Astrocyte (in vitro differentiated cells and primary cell): ENCODE data around the gene POLE. TPM values are rescaled to one million over a fixed set of nuclear protein-coding genes. Genes with fewer than 3 reads are reported as not detected.

Experiments
- DNase-seq: peaks from one replicate; pipeline ENCODE4 v3.0.0-alpha.2; 2010; ENCODE audit warnings: low read depth
- FAIRE-seq: peaks from 2 replicates; lab custom pipeline; 2011; peaks lifted over from hg19 to GRCh38; lab: Jason Lieb, UNC
- H2AFZ ChIP-seq: 2 replicates; pipeline ENCODE4 v1.6.0; 2012; ENCODE audit warnings: low read depth, low read length, inconsistent platforms
- H3K27ac ChIP-seq: 2 replicates; pipeline ENCODE4 v1.5.1; 2011; ENCODE audit warnings: low read depth, low read length, inconsistent platforms
- H3K27me3 ChIP-seq: 2 replicates; pipeline ENCODE4 v1.6.0; 2011; ENCODE audit warnings: low read length, inconsistent platforms; ENCODE audit not compliant: insufficient read depth
- H3K36me3 ChIP-seq: 2 replicates; pipeline ENCODE4 v1.5.1; 2011; ENCODE audit warnings: low read length, inconsistent platforms; ENCODE audit not compliant: insufficient read depth
- H3K4me1 ChIP-seq: 2 replicates; pipeline ENCODE4 v1.5.1; 2011; ENCODE audit warnings: low read length, inconsistent platforms; ENCODE audit not compliant: insufficient read depth
- H3K4me2 ChIP-seq: 2 replicates; pipeline ENCODE4 v1.6.0; 2012; ENCODE audit warnings: low read length, inconsistent platforms
- H3K4me3 ChIP-seq: 2 replicates; pipeline ENCODE4 v1.5.1; 2011; ENCODE audit warnings: low read depth, mild to moderate bottlenecking, low read length, inconsistent platforms; ENCODE audit not compliant: insufficient read depth
- H3K79me2 ChIP-seq: 2 replicates; pipeline ENCODE4 v1.6.0; 2012; ENCODE audit warnings: mild to moderate bottlenecking, low read length, inconsistent platforms; ENCODE audit not compliant: insufficient read depth
- H3K9ac ChIP-seq: 2 replicates; pipeline ENCODE4 v1.6.0; 2012; ENCODE audit warnings: mild to moderate bottlenecking, low read length, inconsistent platforms
- H3K9me3 ChIP-seq: 2 replicates; pipeline ENCODE4 v1.5.1; 2012; ENCODE audit warnings: low read depth, mild to moderate bottlenecking, low read length, inconsistent platforms; ENCODE audit not compliant: insufficient read depth
- H4K20me1 ChIP-seq: 2 replicates; pipeline ENCODE4 v1.6.0; 2012; ENCODE audit warnings: low read length, inconsistent platforms; ENCODE audit not compliant: insufficient read depth
- H3K27ac Mint-ChIP-seq: one replicate; pipeline ENCODE4 v1.8.0; 2021; ENCODE audit warnings: mild to moderate bottlenecking, mixed read lengths; ENCODE audit not compliant: unreplicated experiment
- H3K27me3 Mint-ChIP-seq: one replicate; pipeline ENCODE4 v1.8.0; 2021; ENCODE audit warnings: low read depth, mixed read lengths; ENCODE audit not compliant: unreplicated experiment
- H3K36me3 Mint-ChIP-seq: one replicate; pipeline ENCODE4 v1.8.0; 2021; ENCODE audit warnings: low read depth, mixed read lengths; ENCODE audit not compliant: unreplicated experiment
- H3K4me1 Mint-ChIP-seq: one replicate; pipeline ENCODE4 v1.8.0; 2021; ENCODE audit warnings: low read depth, mixed read lengths; ENCODE audit not compliant: unreplicated experiment
- H3K4me3 Mint-ChIP-seq: one replicate; pipeline ENCODE4 v1.8.0; 2021; ENCODE audit warnings: mild to moderate bottlenecking, moderate library complexity, mixed read lengths; ENCODE audit not compliant: unreplicated experiment
- H3K9me3 Mint-ChIP-seq: one replicate; pipeline ENCODE4 v1.8.0; 2021; ENCODE audit warnings: mild to moderate bottlenecking, mixed read lengths; ENCODE audit not compliant: unreplicated experiment
- EZH2 ChIP-seq: IDR thresholded peaks from 2 replicates; pipeline ENCODE4 v1.6.1; 2012; ENCODE audit warnings: mild to moderate bottlenecking, low read length, inconsistent platforms; ENCODE audit not compliant: insufficient read depth
- total RNA-seq: library from RNA; stranded (reverse); gene quantifications from 2 replicates; pipeline ENCODE4 v1.2.1, GENCODE V29; 2021
- TF ChIP-seq, protein P1 (sequence below): IDR thresholded peaks from 2 replicates; pipeline ENCODE4 v1.5.1; 2011; ENCODE audit warnings: low read depth, mild to moderate bottlenecking, inconsistent platforms, low read length, moderate library complexity; ENCODE audit not compliant: insufficient read depth

Gene POLE
- total RNA-seq, 1 donor from 2014 or later, result 15.4 TPM

DNA sequence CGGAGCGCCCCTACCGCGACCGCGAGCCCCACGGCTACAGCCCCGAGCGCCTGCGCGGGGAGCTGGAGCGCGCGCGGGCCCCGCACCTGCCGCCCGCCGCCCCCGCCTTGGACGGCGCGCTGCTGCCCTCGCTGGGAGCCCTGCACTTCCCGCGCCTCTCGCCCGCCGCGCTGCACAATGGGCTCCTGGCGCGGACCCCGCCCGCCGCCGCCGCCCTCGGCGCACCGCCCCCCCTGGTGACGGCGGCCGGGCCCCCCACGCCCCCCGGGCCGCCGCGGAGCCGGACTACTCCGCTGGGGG is 103.8 kb downstream of the POLE start:
- no peak overlapping the region for H3K27ac Mint-ChIP-seq
- H3K79me2 ChIP-seq, result no peaks in the 10 kb centered on the region
- FAIRE-seq (no peak), DNase-seq (no peak)
- H3K4me2 ChIP-seq, result no peak overlapping the region
- no peaks in the 10 kb centered on the region for H3K36me3 ChIP-seq
- H2AFZ ChIP-seq, result no peak overlapping the region
- H4K20me1 ChIP-seq, result peaks cover 10% of the 10 kb centered on the region
- H3K4me1 Mint-ChIP-seq, result peaks cover 3% of the 10 kb centered on the region
- no peaks in the 10 kb centered on the region for H3K9me3 ChIP-seq
- peaks cover 4% of the 10 kb centered on the region for H3K9me3 Mint-ChIP-seq
- H3K4me1 ChIP-seq, result no peaks in the 10 kb centered on the region
- H3K4me3 ChIP-seq, result no peak overlapping the region
- TF ChIP-seq, protein P1, sequence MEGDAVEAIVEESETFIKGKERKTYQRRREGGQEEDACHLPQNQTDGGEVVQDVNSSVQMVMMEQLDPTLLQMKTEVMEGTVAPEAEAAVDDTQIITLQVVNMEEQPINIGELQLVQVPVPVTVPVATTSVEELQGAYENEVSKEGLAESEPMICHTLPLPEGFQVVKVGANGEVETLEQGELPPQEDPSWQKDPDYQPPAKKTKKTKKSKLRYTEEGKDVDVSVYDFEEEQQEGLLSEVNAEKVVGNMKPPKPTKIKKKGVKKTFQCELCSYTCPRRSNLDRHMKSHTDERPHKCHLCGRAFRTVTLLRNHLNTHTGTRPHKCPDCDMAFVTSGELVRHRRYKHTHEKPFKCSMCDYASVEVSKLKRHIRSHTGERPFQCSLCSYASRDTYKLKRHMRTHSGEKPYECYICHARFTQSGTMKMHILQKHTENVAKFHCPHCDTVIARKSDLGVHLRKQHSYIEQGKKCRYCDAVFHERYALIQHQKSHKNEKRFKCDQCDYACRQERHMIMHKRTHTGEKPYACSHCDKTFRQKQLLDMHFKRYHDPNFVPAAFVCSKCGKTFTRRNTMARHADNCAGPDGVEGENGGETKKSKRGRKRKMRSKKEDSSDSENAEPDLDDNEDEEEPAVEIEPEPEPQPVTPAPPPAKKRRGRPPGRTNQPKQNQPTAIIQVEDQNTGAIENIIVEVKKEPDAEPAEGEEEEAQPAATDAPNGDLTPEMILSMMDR, result no peak
- no peak for TF ChIP-seq EZH2
- no peak overlapping the region for H3K9ac ChIP-seq
- no peak overlapping the region for H3K4me3 Mint-ChIP-seq
- peaks cover 5% of the 10 kb centered on the region for H3K27me3 ChIP-seq
- no peak overlapping the region for H3K27ac ChIP-seq
- peaks cover 31% of the 10 kb centered on the region for H3K27me3 Mint-ChIP-seq
- H3K36me3 Mint-ChIP-seq, result peaks cover 6% of the 10 kb centered on the region

DNA sequence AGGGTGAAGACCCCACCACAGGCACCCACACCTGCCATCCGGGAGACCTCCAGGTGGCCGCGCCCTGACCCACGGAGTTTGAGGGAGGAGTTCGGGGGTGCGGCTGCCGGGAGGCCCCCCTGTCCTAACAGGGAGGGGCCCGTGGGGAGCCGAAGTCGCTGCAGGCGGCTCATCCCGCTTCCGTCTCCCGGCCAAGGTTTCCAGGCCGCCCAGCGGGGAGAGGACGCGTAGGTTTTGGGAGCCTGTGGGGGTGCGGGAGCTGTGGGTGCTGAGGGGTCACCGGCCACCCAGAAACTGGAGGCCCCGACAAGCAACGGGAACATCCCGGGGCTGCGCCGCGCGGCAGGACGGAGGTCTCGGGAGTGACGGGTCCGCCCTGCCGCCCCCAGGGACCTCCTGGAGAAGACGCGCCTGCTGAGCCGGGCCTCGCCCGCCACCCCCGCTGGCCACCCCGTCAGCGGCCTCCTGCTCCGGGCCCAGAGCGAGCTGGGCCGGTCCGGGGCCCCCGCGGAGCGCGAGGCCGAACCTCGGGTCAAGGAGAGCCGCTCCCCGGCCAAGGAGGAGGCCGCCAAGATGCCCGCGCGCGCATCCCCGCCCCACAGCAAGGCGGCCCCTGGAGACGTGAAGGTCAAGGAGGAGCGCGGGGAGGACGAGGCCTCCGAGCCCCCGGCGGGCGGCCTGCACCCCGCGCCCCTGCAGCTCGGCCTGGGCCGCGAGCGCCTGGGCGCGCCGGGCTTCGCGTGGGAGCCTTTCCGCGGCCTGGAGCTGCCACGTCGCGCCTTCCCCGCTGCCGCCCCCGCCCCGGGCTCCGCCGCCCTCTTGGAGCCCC is 104.3 kb downstream of the POLE start:
- Histone ChIP-seq H3K79me2 (no peaks in the 10 kb centered on the region), H3K9ac (no peak overlapping the region), H2AFZ (no peak overlapping the region), H3K4me1 (no peaks in the 10 kb centered on the region), H4K20me1 (peaks cover 10% of the 10 kb centered on the region), H3K4me3 (no peak overlapping the region), H3K4me2 (no peak overlapping the region), H3K9me3 (no peaks in the 10 kb centered on the region), H3K27ac (no peak overlapping the region), H3K27me3 (peaks cover 5% of the 10 kb centered on the region), H3K36me3 (peaks cover 1% of the 10 kb centered on the region)
- Mint-ChIP-seq H3K4me1 (peaks cover 3% of the 10 kb centered on the region), H3K36me3 (peaks cover 8% of the 10 kb centered on the region), H3K27me3 (peaks cover 28% of the 10 kb centered on the region), H3K9me3 (peaks cover 4% of the 10 kb centered on the region), H3K4me3 (no peak overlapping the region), H3K27ac (no peak overlapping the region)
- DNase-seq (no peak), FAIRE-seq (no peak)
- TF ChIP-seq, protein P1, result no peak
- TF ChIP-seq EZH2, result peak; percentile 83

DNA sequence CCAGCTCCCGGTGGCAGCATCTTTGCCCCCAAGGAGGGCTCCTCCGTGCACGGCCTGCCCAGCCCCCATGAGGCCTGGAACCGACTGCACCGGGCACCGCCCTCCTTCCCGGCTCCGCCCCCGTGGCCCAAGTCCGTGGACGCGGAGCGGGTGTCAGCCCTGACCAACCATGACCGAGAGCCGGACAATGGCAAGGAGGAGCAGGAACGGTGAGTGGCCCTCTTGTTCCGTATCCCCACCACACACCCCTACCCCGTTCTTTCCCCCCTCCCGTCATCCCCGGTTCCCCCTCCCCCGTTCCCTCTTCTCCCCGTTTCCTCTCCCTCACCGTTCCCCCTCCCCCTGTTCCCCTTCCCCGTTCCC is 105.1 kb downstream of the POLE start:
- Histone ChIP-seq H3K36me3 (peaks cover 3% of the 10 kb centered on the region), H3K4me3 (no peak overlapping the region), H3K9me3 (no peaks in the 10 kb centered on the region), H4K20me1 (peaks cover 10% of the 10 kb centered on the region), H3K27me3 (peaks cover 5% of the 10 kb centered on the region), H3K4me1 (no peaks in the 10 kb centered on the region), H3K79me2 (no peaks in the 10 kb centered on the region), H3K4me2 (no peak overlapping the region), H2AFZ (no peak overlapping the region), H3K27ac (no peak overlapping the region), H3K9ac (no peak overlapping the region)
- Mint-ChIP-seq H3K27ac (no peak overlapping the region), H3K27me3 (peaks cover 23% of the 10 kb centered on the region), H3K9me3 (peaks cover 4% of the 10 kb centered on the region), H3K4me1 (peaks cover 3% of the 10 kb centered on the region), H3K4me3 (no peak overlapping the region), H3K36me3 (peaks cover 9% of the 10 kb centered on the region)
- DNase-seq, result no peak
- TF ChIP-seq, protein P1, result no peak
- no peak for TF ChIP-seq EZH2
- no peak for FAIRE-seq
